Upper lobe of left lung (tissue), 6 donors: Measurements from ENCODE around the gene SIGLEC9. TPM values are rescaled to one million over a fixed set of nuclear protein-coding genes. Genes with fewer than 3 reads are reported as not detected.

ENCODE experiments used
- ATAC-seq, 2 donors: fragments of 200-7000 bp; cut with Tn5 transposase; one replicate each; pipeline ENCODE4 v1.9.1; 2022; ENCODE audit warnings: mild to moderate bottlenecking in 2 of 2, moderate library complexity in 2 of 2; ENCODE audit not compliant: low FRiP score in 2 of 2
- DNase-seq, 2 donors: peaks; one replicate each; pipeline ENCODE4 v3.0.0-alpha.2; 2019 to 2020
- H3K27ac ChIP-seq, 4 donors: fragments of 200-600 bp; sonication (generic); one replicate each; pipeline ENCODE4 v1.5.1; 2016 to 2019
- H3K27me3 ChIP-seq, 4 donors: fragments of 200-600 bp; sonication (generic); one replicate each; pipeline ENCODE4 v1.5.1; 2017 to 2019
- H3K36me3 ChIP-seq, 4 donors: fragments of 200-600 bp; sonication (generic); one replicate each; pipeline ENCODE4 v1.5.1; 2016 to 2019
- H3K4me1 ChIP-seq, 4 donors: fragments of 200-600 bp; sonication (generic); one replicate each; pipeline ENCODE4 v1.5.1; 2018 to 2019
- H3K4me3 ChIP-seq, 4 donors: fragments of 200-600 bp; sonication (generic); one replicate each; pipeline ENCODE4 v1.5.1; 2017 to 2019; ENCODE audit warnings: mild to moderate bottlenecking in 2 of 4, moderate library complexity in 1 of 4
- H3K9me3 ChIP-seq, 4 donors: fragments of 200-600 bp; sonication (generic); one replicate each; pipeline ENCODE4 v1.5.1; 2018 to 2019
- CTCF ChIP-seq, 6 experiments: fragments of 450-650 bp in 4 of 6; fragments of 200-600 bp in 2 of 6; sonication (generic) in 2 of 6; IDR thresholded peaks; one replicate each; pipeline ENCODE4 v1.5.1; 2016 to 2019; ENCODE audit warnings: antibody characterized with exemption in 6 of 6
- EP300 ChIP-seq, 4 donors: sonication (generic); formaldehyde crosslinking; IDR thresholded peaks; one replicate each; pipeline ENCODE4 v1.5.1; 2017; ENCODE audit warnings: antibody characterized with exemption in 4 of 4, control low read depth in 2 of 4
- POLR2A ChIP-seq, 4 donors: fragments of 450-650 bp; IDR thresholded peaks; one replicate each; pipeline ENCODE4 v1.5.1; 2016 to 2017; ENCODE audit warnings: antibody characterized with exemption in 4 of 4, mild to moderate bottlenecking in 2 of 4
- POLR2AphosphoS5 ChIP-seq, 2 donors: sonication (generic); formaldehyde crosslinking; IDR thresholded peaks; one replicate each; pipeline ENCODE4 v1.5.1; 2017; ENCODE audit warnings: antibody characterized with exemption in 2 of 2
- WGBS, 2 donors: methylation state at CpG; one replicate each; pipeline ENCODE4 v1.1.5; 2017 to 2018; 5-methylcytosine and 5-hydroxymethylcytosine counted together
- total RNA-seq, 6 donors: library from RNA; depleted of rRNA in 4 of 6; stranded (reverse); fragments of >200 nt in 4 of 6; gene quantifications; one replicate each; pipeline versions ENCODE4 v1.1.0 to v1.2.1, GENCODE V29; 2016 to 2021
- donor health status: DM: no; HTN: no; CAD: no; lungs with moderate emphysema.
- donor health status: DM: no; HTN: yes; CAD: no; lungs with severe emphysema.

The SIGLEC9 gene
- total RNA-seq, 6 donors from 2014 or later: 6.8 to 47.1 (median 24.6) TPM

GRCh38 chr19:51163257-51163656, 38.6 kb downstream of the SIGLEC9 start:
- no peak overlapping the region for H3K27ac ChIP-seq
- ATAC-seq: no peak
- H3K4me3 ChIP-seq: no peak overlapping the region
- H3K4me1 ChIP-seq: peaks cover 0 to 4% (median 0%) of the 10 kb centered on the region in 4 donors
- WGBS, 2 donors: 54 to 55% methylated on average over 3 of the region's 3 CpGs
- no peak for DNase-seq
- H3K36me3 ChIP-seq: no peaks in the 10 kb centered on the region
- no peaks in the 10 kb centered on the region for H3K27me3 ChIP-seq
- TF ChIP-seq POLR2A (IDR thresholded peaks at IDR 0.05) (no peak), EP300 (IDR thresholded peaks at IDR 0.05) (no peak), POLR2AphosphoS5 (IDR thresholded peaks at IDR 0.05) (no peak), CTCF (IDR thresholded peaks at IDR 0.05) (no peak)
- H3K9me3 ChIP-seq: no peaks in the 10 kb centered on the region

DNA sequence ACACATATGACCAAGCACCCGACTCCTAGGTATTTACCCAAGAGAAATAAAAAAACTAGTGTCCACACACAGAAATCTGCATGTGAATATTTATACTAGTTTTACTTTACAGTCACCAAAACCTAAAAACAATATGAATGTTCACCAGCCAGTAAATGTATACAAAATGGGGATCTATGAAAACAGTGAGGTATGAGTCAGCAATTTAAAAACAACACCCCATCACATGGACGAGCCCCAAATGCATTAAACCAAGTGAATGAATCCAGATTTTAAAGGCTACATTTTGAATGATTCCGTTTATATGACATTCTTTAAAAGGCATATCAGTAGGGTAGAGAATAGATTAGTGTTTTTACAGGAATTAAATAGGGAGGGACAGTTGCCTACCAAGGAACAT, 39.5 kb downstream of the SIGLEC9 start:
- Histone ChIP-seq H3K9me3 (no peaks in the 10 kb centered on the region), H3K4me1 (peaks cover 0 to 8% (median 0%) of the 10 kb centered on the region in 4 donors), H3K36me3 (no peaks in the 10 kb centered on the region), H3K27ac (no peak overlapping the region), H3K4me3 (no peak overlapping the region), H3K27me3 (no peaks in the 10 kb centered on the region)
- TF ChIP-seq POLR2AphosphoS5 (IDR thresholded peaks at IDR 0.05) (no peak), CTCF (IDR thresholded peaks at IDR 0.05) (no peak), EP300 (IDR thresholded peaks at IDR 0.05) (no peak), POLR2A (IDR thresholded peaks at IDR 0.05) (no peak)
- WGBS, 2 donors: 67 to 69% methylated on average over 3 of the region's 3 CpGs
- ATAC-seq (no peak), DNase-seq (no peak)

GRCh38 chr19:51166846-51167490, 42.3 kb downstream of the SIGLEC9 start:
- DNase-seq: peak in 1 of 2 donors; percentile 52
- Histone ChIP-seq H3K36me3 (no peaks in the 10 kb centered on the region), H3K27me3 (no peaks in the 10 kb centered on the region), H3K9me3 (no peaks in the 10 kb centered on the region), H3K4me1 (peaks cover 0 to 9% (median 0%) of the 10 kb centered on the region in 4 donors), H3K4me3 (no peak overlapping the region), H3K27ac (no peak overlapping the region)
- peak; percentile 77 to 81 for ATAC-seq
- TF ChIP-seq POLR2AphosphoS5 (IDR thresholded peaks at IDR 0.05) (no peak), CTCF (IDR thresholded peaks at IDR 0.05) (no peak), POLR2A (IDR thresholded peaks at IDR 0.05) (no peak), EP300 (IDR thresholded peaks at IDR 0.05) (no peak)
- WGBS, 2 donors: 25 to 27% methylated on average over 5 to 9 of the region's 9 CpGs

DNA sequence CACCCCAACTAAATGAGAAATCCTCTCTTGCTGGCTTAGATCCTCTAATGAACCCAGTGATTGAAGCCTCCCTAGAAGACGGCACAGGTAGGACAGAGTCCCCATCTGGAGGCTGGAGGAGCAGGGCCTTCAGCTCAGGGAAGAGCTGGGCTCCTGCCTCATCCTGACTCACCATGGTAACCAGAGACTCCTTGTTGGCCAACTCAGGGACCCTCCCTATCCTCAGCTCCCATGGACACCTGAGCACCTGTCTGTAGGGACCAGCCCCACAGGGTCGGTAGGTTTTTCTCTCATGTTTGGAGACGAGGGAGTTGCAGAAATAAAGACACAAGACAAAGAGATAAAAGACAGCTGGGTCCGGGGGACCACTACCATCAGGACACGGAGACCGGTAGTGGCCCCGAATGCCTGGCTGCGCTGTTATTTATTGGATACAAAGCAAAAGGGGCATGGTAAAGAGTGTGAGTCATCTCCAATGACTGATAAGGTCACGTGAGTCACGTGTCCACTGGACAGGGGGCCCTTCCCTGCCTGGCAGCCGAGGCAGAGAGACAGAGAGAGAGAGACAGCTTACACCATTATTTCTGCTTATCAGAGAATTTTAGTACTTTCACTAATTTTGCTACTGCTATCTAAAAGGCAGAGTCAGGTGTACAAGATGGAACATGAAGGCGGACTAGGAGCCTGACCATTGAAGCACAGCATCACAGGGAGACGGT, 44.0 kb downstream of the SIGLEC9 start:
- Histone ChIP-seq H3K4me3 (no peak overlapping the region), H3K27ac (no peak overlapping the region), H3K27me3 (no peaks in the 10 kb centered on the region), H3K4me1 (peaks cover 0 to 9% (median 0%) of the 10 kb centered on the region in 4 donors), H3K36me3 (no peaks in the 10 kb centered on the region), H3K9me3 (no peaks in the 10 kb centered on the region)
- WGBS, 2 donors: 81 to 82% methylated on average over 12 to 13 of the region's 13 CpGs
- DNase-seq (no peak), ATAC-seq (no peak)
- TF ChIP-seq CTCF (IDR thresholded peaks at IDR 0.05): no peak
- TF ChIP-seq POLR2AphosphoS5 (IDR thresholded peaks at IDR 0.05): no peak
- no peak for TF ChIP-seq POLR2A (IDR thresholded peaks at IDR 0.05)
- no peak for TF ChIP-seq EP300 (IDR thresholded peaks at IDR 0.05)
